ENCODE results near the gene PACSIN2. TPM values are rescaled to one million over a fixed set of nuclear protein-coding genes. Genes with fewer than 3 reads are reported as not detected.

The PACSIN2 gene
- total RNA-seq, 4 donors from 2014 or later: 25.8 to 46.0 (median 27.8) TPM

- H3K4me3 ChIP-seq: no peak overlapping the region
- H3K9me3 ChIP-seq: no peaks in the 10 kb centered on the region
- intact Hi-C loops (cut with DNase I): no loop called here
- H3K27me3 ChIP-seq: no peaks in the 10 kb centered on the region
- peaks cover 0 to 4% (median 0%) of the 10 kb centered on the region in 3 donors for H3K36me3 ChIP-seq
- TF ChIP-seq CTCF (IDR thresholded peaks at IDR 0.05) (no peak), POLR2A (IDR thresholded peaks at IDR 0.05) (no peak)
- 62% methylated on average over 10 of the region's 10 CpGs for WGBS, 2 donors
- no peak for DNase-seq
- H3K27ac ChIP-seq: peak overlapping the region in 3 of 4 donors; percentile 22 to 70 (median 69)
- H3K4me1 ChIP-seq: peaks cover 28 to 82% (median 42%) of the 10 kb centered on the region in 3 donors
Measured at GRCh38 chr22:42960531-42961399, 54.2 kb downstream of the PACSIN2 start.

GRCh38 chr22:42959576-42960509, 55.1 kb downstream of the PACSIN2 start:
- no peak for TF ChIP-seq CTCF (IDR thresholded peaks at IDR 0.05)
- TF ChIP-seq POLR2A (IDR thresholded peaks at IDR 0.05): no peak
- H3K4me3 ChIP-seq: peak overlapping the region in 2 of 4 donors; percentile 8 to 33
- peaks cover 28 to 73% (median 37%) of the 10 kb centered on the region in 3 donors for H3K4me1 ChIP-seq
- intact Hi-C loops (cut with DNase I): no loop called here
- peak overlapping the region in 3 of 4 donors; percentile 22 to 70 (median 69) for H3K27ac ChIP-seq
- no peak for DNase-seq
- 46 to 48% methylated on average over 13 of the region's 13 CpGs for WGBS, 2 donors
- H3K36me3 ChIP-seq: peaks cover 0 to 4% (median 0%) of the 10 kb centered on the region in 3 donors
- H3K27me3 ChIP-seq: no peaks in the 10 kb centered on the region
- no peaks in the 10 kb centered on the region for H3K9me3 ChIP-seq

GRCh38 chr22:42958937-42959336, 56.0 kb downstream of the PACSIN2 start:
- Histone ChIP-seq H3K4me3 (peak overlapping the region in 2 of 4 donors; percentile 8 to 33), H3K27ac (peak overlapping the region in 3 of 4 donors; percentile 22 to 70 (median 69)), H3K36me3 (peaks cover 0 to 4% (median 0%) of the 10 kb centered on the region in 3 donors), H3K4me1 (peaks cover 28 to 65% (median 33%) of the 10 kb centered on the region in 3 donors), H3K27me3 (no peaks in the 10 kb centered on the region), H3K9me3 (no peaks in the 10 kb centered on the region)
- no peak for DNase-seq
- 76 to 77% methylated on average over 6 of the region's 6 CpGs for WGBS, 2 donors
- TF ChIP-seq CTCF (IDR thresholded peaks at IDR 0.05) (no peak), POLR2A (IDR thresholded peaks at IDR 0.05) (no peak)
- intact Hi-C loops (cut with DNase I): no loop called here

- Histone ChIP-seq H3K4me3 (peak overlapping the region in 2 of 4 donors; percentile 10 to 33), H3K27me3 (no peaks in the 10 kb centered on the region), H3K36me3 (peaks cover 0 to 4% (median 0%) of the 10 kb centered on the region in 3 donors), H3K4me1 (peaks cover 25 to 55% (median 32%) of the 10 kb centered on the region in 3 donors), H3K9me3 (no peaks in the 10 kb centered on the region), H3K27ac (peak overlapping the region in 3 of 4 donors; percentile 4 to 70 (median 22))
- no peak for TF ChIP-seq POLR2A (IDR thresholded peaks at IDR 0.05)
- TF ChIP-seq CTCF (IDR thresholded peaks at IDR 0.05): no peak
- intact Hi-C loops (cut with DNase I): no loop called here
- 69 to 80% methylated on average over 7 of the region's 7 CpGs for WGBS, 2 donors
- DNase-seq: no peak
Measured at GRCh38 chr22:42957958-42958357, 57.0 kb downstream of the PACSIN2 start.

All from esophagus squamous epithelium (tissue), 5 donors.